Uterus (tissue), 2 donors: ENCODE results near the gene CCDC148.

ENCODE experiments used
- CTCF ChIP-seq, 4 experiments: fragments of 200-600 bp in 2 of 4; fragments of 450-650 bp in 2 of 4; sonication (generic) in 2 of 4; IDR thresholded peaks; one replicate each; pipeline ENCODE4 v1.5.1; 2016 to 2019; ENCODE audit warnings: antibody characterized with exemption in 4 of 4, mild to moderate bottlenecking in 2 of 4, moderate library complexity in 1 of 4
- POLR2A ChIP-seq, 2 donors: fragments of 450-650 bp; IDR thresholded peaks; one replicate each; pipeline ENCODE4 v1.6.1; 2016; ENCODE audit warnings: antibody characterized with exemption in 2 of 2, mild to moderate bottlenecking in 1 of 2, moderate library complexity in 1 of 2

GRCh38 chr2:158242280-158242679 lies 214.3 kb downstream of the CCDC148 start:
- TF ChIP-seq POLR2A (IDR thresholded peaks at IDR 0.05), result no peak
- TF ChIP-seq CTCF (IDR thresholded peaks at IDR 0.05), result no peak
